ENCODE results near the gene RPRD2.
A peak's percentile ranks its signal among the peaks of the same experiment; 100 is the strongest.

Gene RPRD2

GRCh38 chr1:150487763-150488115, 123.8 kb downstream of the RPRD2 start:
- Histone ChIP-seq H3K9me3 (ENCODE audit: severe bottlenecking) (no peaks in the 10 kb centered on the region), H3K27ac (ENCODE audit: poor library complexity, severe bottlenecking) (peak overlapping the region; percentile 37)
- TF ChIP-seq CTCF (IDR thresholded peaks at IDR 0.05; ENCODE audit: poor library complexity, severe bottlenecking): no peak

GRCh38 chr1:150493175-150493574, 129.2 kb downstream of the RPRD2 start:
- no peak overlapping the region for H3K4me3 ChIP-seq (ENCODE audit: severe bottlenecking)

More at GRCh38 chr1:150487763-150488115, 123.8 kb downstream of the RPRD2 start:
- H3K4me3 ChIP-seq (ENCODE audit: severe bottlenecking): peak overlapping the region; percentile 53
- DNase-seq (ENCODE audit: low spot score) (no peak), ATAC-seq (ENCODE audit: low read depth) (no peak)
- H3K27me3 ChIP-seq (ENCODE audit: insufficient read depth, poor library complexity, severe bottlenecking): no peaks in the 10 kb centered on the region
- H3K4me1 ChIP-seq (ENCODE audit: insufficient read depth, poor library complexity, severe bottlenecking): peaks cover 11% of the 10 kb centered on the region
- H3K36me3 ChIP-seq (ENCODE audit: low read depth): peaks cover 39% of the 10 kb centered on the region

GRCh38 chr1:150498342-150498741, 134.4 kb downstream of the RPRD2 start:
- Histone ChIP-seq H3K27me3 (ENCODE audit: insufficient read depth, poor library complexity, severe bottlenecking) (no peaks in the 10 kb centered on the region), H3K9me3 (ENCODE audit: severe bottlenecking) (no peaks in the 10 kb centered on the region), H3K36me3 (ENCODE audit: low read depth) (peaks cover 57% of the 10 kb centered on the region), H3K27ac (ENCODE audit: poor library complexity, severe bottlenecking) (no peak overlapping the region), H3K4me1 (ENCODE audit: insufficient read depth, poor library complexity, severe bottlenecking) (no peaks in the 10 kb centered on the region), H3K4me3 (ENCODE audit: severe bottlenecking) (no peak overlapping the region)
- ATAC-seq (ENCODE audit: low read depth) (no peak), DNase-seq (ENCODE audit: low spot score) (no peak)
- no peak for TF ChIP-seq CTCF (IDR thresholded peaks at IDR 0.05; ENCODE audit: poor library complexity, severe bottlenecking)

More at GRCh38 chr1:150493175-150493574, 129.2 kb downstream of the RPRD2 start:
- Histone ChIP-seq H3K27ac (ENCODE audit: poor library complexity, severe bottlenecking) (no peak overlapping the region), H3K9me3 (ENCODE audit: severe bottlenecking) (no peaks in the 10 kb centered on the region), H3K27me3 (ENCODE audit: insufficient read depth, poor library complexity, severe bottlenecking) (no peaks in the 10 kb centered on the region), H3K36me3 (ENCODE audit: low read depth) (peaks cover 70% of the 10 kb centered on the region), H3K4me1 (ENCODE audit: insufficient read depth, poor library complexity, severe bottlenecking) (peaks cover 2% of the 10 kb centered on the region)
- TF ChIP-seq CTCF (IDR thresholded peaks at IDR 0.05; ENCODE audit: poor library complexity, severe bottlenecking): no peak
- DNase-seq (ENCODE audit: low spot score) (no peak), ATAC-seq (ENCODE audit: low read depth) (no peak)

- no peaks in the 10 kb centered on the region for H3K27me3 ChIP-seq (ENCODE audit: insufficient read depth, poor library complexity, severe bottlenecking)
- no peak for ATAC-seq (ENCODE audit: low read depth)
- H3K27ac ChIP-seq (ENCODE audit: poor library complexity, severe bottlenecking): no peak overlapping the region
- no peak for TF ChIP-seq CTCF (IDR thresholded peaks at IDR 0.05; ENCODE audit: poor library complexity, severe bottlenecking)
- H3K4me3 ChIP-seq (ENCODE audit: severe bottlenecking): no peak overlapping the region
- H3K36me3 ChIP-seq (ENCODE audit: low read depth): peaks cover 47% of the 10 kb centered on the region
- peaks cover 7% of the 10 kb centered on the region for H3K4me1 ChIP-seq (ENCODE audit: insufficient read depth, poor library complexity, severe bottlenecking)
- no peaks in the 10 kb centered on the region for H3K9me3 ChIP-seq (ENCODE audit: severe bottlenecking)
- DNase-seq (ENCODE audit: low spot score): no peak
These were observed 141.5 kb downstream of the RPRD2 start for GRCh38 chr1:150505431-150505830.

GRCh38 chr1:150507912-150508864, 144.2 kb downstream of the RPRD2 start, which contains the start of gene ECM1:
Gene ECM1 (plus strand): TSS chr1:150508109. CDS start chr1:150508210, 101 bp downstream.
- Histone ChIP-seq H3K4me1 (ENCODE audit: insufficient read depth, poor library complexity, severe bottlenecking) (peaks cover 9% of the 10 kb centered on the region), H3K4me3 (ENCODE audit: severe bottlenecking) (no peak within 1 kb of the TSS), H3K9me3 (ENCODE audit: severe bottlenecking) (no peaks in the 10 kb centered on the region), H3K27ac (ENCODE audit: poor library complexity, severe bottlenecking) (peak within 1 kb of the TSS; percentile 61), H3K27me3 (ENCODE audit: insufficient read depth, poor library complexity, severe bottlenecking) (no peaks in the 10 kb centered on the region), H3K36me3 (ENCODE audit: low read depth) (peaks cover 34% of the 10 kb centered on the region)
- ATAC-seq (ENCODE audit: low read depth) (peak; percentile 92), DNase-seq (ENCODE audit: low spot score) (no peak)
- no peak for TF ChIP-seq CTCF (IDR thresholded peaks at IDR 0.05; ENCODE audit: poor library complexity, severe bottlenecking)

Measured in RWPE2 (cell line).